ENCODE results near the gene TMX4. TPM values are rescaled to one million over a fixed set of nuclear protein-coding genes. Genes with fewer than 3 reads are reported as not detected.

TMX4 gene
- total RNA-seq, 1 experiment from 2014 or later, result 11.7 TPM

DNA sequence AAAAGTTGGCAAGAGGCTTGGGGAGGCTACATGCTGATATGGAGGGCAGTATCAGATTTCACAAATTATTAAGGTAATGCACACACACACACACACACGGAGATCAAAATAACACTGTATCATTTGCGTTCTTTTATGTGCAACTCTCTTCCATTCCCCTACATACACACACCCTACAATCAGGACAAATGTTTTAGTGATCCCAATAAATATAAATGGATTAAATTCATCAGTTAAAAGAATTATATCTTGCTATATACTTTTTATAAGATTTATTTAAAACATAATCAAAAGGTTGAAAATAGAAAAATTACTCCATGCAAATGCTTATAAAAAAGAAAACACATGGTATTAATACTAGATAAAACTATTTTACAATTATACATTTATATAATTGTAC lies 25.9 kb downstream of the TMX4 start:
- Histone ChIP-seq H3K9ac (ENCODE audit: extremely low read depth, insufficient read length, low read length) (no peak overlapping the region), H3K56ac (ENCODE audit: insufficient read length, low read depth, low read length) (no peak overlapping the region), H2BK12ac (ENCODE audit: insufficient read length, low read depth, low read length) (no peak overlapping the region), H3K4me2 (ENCODE audit: insufficient read depth, insufficient read length, low read length) (no peak overlapping the region), H2BK120ac (ENCODE audit: low read depth, low read length, poor library complexity, severe bottlenecking) (no peak overlapping the region), H2BK20ac (ENCODE audit: low read depth, low read length, poor library complexity, severe bottlenecking) (no peak overlapping the region), H3K23me2 (ENCODE audit: insufficient read length, low read depth, low read length, poor library complexity, severe bottlenecking) (no peaks in the 10 kb centered on the region), H2AK5ac (ENCODE audit: insufficient read length, low read length) (no peak overlapping the region), H3K79me2 (ENCODE audit: insufficient read depth, low read length) (no peaks in the 10 kb centered on the region), H4K91ac (ENCODE audit: insufficient read length, low read depth, low read length) (no peak overlapping the region), H3K27ac (ENCODE audit: insufficient read length, low read depth, low read length) (no peak overlapping the region), H3K4ac (ENCODE audit: low read depth, low read length) (no peak overlapping the region), H3K27me3 (ENCODE audit: insufficient read depth, low read length) (no peaks in the 10 kb centered on the region), H3K9me3 (ENCODE audit: control insufficient read depth, low read depth, low read length) (no peaks in the 10 kb centered on the region), H4K8ac (replicated peaks; ENCODE audit: insufficient read length, low read depth, low read length) (no peak overlapping the region), H2BK5ac (ENCODE audit: insufficient read length, low read length) (no peak overlapping the region), H3K18ac (ENCODE audit: insufficient read length, low read depth, low read length) (no peak overlapping the region), H3K79me1 (ENCODE audit: insufficient read depth, low read depth, low read length, poor library complexity, severe bottlenecking) (no peaks in the 10 kb centered on the region), H3K4me1 (ENCODE audit: insufficient read depth, low read length) (no peaks in the 10 kb centered on the region), H3K23ac (ENCODE audit: insufficient read length, low read depth, low read length) (no peak overlapping the region), H2BK15ac (ENCODE audit: low read depth, low read length) (no peak overlapping the region), H4K20me1 (ENCODE audit: control insufficient read depth, insufficient read depth, insufficient read length) (no peaks in the 10 kb centered on the region), H4K5ac (ENCODE audit: insufficient read length, low read depth, low read length) (no peak overlapping the region), H3K14ac (ENCODE audit: insufficient read depth, low read length) (no peak overlapping the region), H2AFZ (ENCODE audit: low read length) (no peak overlapping the region), H3T11ph (ENCODE audit: low read length) (no peak overlapping the region)
- Mint-ChIP-seq H3K36me3 (ENCODE audit: insufficient read depth in 1 of 3, low read depth in 3 of 3) (peaks cover 13 to 16% (median 13%) of the 10 kb centered on the region in 3 experiments), H3K27ac (no peak overlapping the region), H3K4me1 (no peaks in the 10 kb centered on the region), H3K4me3 (no peak overlapping the region), H3K9me3 (peaks cover 4 to 12% of the 10 kb centered on the region in 2 experiments), H3K27me3 (ENCODE audit: low read depth) (no peaks in the 10 kb centered on the region)
- TF ChIP-seq, protein P1, sequence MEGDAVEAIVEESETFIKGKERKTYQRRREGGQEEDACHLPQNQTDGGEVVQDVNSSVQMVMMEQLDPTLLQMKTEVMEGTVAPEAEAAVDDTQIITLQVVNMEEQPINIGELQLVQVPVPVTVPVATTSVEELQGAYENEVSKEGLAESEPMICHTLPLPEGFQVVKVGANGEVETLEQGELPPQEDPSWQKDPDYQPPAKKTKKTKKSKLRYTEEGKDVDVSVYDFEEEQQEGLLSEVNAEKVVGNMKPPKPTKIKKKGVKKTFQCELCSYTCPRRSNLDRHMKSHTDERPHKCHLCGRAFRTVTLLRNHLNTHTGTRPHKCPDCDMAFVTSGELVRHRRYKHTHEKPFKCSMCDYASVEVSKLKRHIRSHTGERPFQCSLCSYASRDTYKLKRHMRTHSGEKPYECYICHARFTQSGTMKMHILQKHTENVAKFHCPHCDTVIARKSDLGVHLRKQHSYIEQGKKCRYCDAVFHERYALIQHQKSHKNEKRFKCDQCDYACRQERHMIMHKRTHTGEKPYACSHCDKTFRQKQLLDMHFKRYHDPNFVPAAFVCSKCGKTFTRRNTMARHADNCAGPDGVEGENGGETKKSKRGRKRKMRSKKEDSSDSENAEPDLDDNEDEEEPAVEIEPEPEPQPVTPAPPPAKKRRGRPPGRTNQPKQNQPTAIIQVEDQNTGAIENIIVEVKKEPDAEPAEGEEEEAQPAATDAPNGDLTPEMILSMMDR (conservative IDR thresholded peaks at IDR 0.05), result no peak
- WGBS (ENCODE audit: extremely low coverage, insufficient read length, low lambda C conversion rate), result no CpG with 5 or more reads among the region's 2 CpGs
- DNase-seq, result no peak
